SW 1271 (cell line): ENCODE results near the gene SLC22A4.

Experiments
- DNase-seq, 2 experiments: peaks; one replicate each; lab custom pipeline; 2025; lab: John Stamatoyannopoulos, UW

SLC22A4 gene

GRCh38 chr5:132376694-132377641, 82.8 kb downstream of the SLC22A4 start:
- DNase-seq: no peak

GRCh38 chr5:132377738-132378137, 83.5 kb downstream of the SLC22A4 start:
- no peak for DNase-seq

DNA sequence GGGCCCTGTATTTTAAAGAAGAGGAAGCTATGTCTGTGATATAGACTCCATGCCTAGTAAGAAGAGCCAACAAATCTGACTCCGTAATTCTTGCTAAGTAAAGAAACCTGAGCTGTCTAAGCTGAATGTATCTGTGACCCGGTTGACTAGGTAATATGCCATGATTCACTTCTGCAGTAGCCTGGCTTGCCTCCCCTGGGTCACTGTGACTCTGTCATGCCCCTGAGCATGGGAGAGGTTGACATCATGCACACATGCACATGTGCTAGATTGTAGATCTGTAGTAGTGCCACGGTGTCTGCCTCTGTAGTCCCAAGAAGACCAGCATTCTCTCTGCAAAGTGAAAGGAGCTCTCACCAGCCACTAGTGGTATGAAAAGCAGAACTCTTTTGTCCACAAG, 84.4 kb downstream of the SLC22A4 start:
- no peak for DNase-seq

- no peak for DNase-seq
Measured at GRCh38 chr5:132380047-132380446, 85.9 kb downstream of the SLC22A4 start.

DNA sequence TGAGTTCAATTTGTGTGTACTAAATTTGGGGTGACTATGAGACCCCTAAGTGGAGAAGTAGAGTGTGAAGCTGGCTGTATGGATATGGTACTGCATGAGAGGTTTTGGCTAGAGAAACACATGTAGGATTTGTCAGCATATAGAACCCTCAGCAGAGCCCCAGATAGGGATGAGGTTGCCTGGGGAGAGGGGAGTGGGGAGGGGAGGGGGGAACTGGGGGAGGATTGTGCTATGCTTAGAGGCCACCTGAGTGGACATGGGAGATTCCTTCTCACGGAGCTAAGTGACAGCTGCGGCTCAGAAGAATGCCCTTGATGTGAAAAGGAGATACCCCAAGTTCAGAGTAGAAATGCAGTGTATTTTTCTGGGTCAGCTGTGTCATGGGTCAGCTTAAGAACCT, 86.5 kb downstream of the SLC22A4 start:
- no peak for DNase-seq

GRCh38 chr5:132381614-132382013, 87.4 kb downstream of the SLC22A4 start:
- DNase-seq: no peak

DNA sequence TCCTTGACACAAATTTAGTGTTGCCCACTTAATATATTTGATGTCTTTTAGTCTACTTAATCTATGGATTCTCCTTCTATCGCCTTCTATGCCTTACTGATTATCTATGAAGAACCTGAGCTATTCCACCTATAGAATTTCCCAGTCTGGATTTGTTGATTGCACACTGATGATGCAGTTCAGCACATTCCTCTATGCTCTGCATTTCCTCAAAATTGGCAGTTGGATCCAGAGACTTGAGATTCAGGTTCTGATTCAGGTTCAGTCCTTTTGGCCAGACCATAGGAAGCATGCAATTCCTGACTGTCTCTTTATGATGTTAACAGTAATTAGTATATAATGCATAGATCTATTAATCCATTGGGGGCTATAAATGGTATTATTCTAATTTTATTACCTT, 89.1 kb downstream of the SLC22A4 start:
- no peak for DNase-seq

GRCh38 chr5:132383984-132384383, 89.8 kb downstream of the SLC22A4 start:
- DNase-seq: no peak

DNA sequence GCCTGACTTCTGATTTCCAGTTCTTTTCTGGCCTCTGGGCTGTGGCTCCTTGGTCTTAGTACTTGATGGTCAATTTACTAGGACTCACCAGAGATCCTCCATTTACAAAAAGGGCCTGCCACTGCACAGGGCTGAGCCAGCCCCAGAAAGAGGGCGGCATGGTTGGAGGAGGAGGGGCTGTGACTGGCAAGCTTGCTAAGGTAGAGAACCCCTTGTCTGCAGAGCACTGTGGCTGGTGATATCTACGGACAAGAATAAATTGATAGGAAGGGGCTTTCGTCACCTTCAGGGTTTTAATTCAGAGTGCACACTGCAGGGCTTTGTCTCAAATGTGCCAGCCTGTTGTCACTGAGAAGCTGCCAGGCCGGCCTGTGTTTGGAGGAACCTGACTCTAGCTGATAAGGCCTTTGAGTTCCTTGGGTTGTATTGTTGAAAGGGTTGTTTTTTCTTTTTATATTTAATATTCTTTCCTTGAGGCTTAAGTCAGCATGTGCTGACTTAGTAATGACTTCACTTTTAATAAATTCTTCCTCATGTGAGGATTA, 90.4 kb downstream of the SLC22A4 start:
- DNase-seq: no peak

- peak in 1 of 2 experiments; percentile 65 for DNase-seq
Measured at GRCh38 chr5:132385326-132386105, 91.3 kb downstream of the SLC22A4 start.

- DNase-seq: peak in 1 of 2 experiments; percentile 76
Measured at GRCh38 chr5:132386644-132387286, 92.6 kb downstream of the SLC22A4 start.

GRCh38 chr5:132387640-132388117, 93.5 kb downstream of the SLC22A4 start:
- peak; percentile 40 to 76 for DNase-seq

DNA sequence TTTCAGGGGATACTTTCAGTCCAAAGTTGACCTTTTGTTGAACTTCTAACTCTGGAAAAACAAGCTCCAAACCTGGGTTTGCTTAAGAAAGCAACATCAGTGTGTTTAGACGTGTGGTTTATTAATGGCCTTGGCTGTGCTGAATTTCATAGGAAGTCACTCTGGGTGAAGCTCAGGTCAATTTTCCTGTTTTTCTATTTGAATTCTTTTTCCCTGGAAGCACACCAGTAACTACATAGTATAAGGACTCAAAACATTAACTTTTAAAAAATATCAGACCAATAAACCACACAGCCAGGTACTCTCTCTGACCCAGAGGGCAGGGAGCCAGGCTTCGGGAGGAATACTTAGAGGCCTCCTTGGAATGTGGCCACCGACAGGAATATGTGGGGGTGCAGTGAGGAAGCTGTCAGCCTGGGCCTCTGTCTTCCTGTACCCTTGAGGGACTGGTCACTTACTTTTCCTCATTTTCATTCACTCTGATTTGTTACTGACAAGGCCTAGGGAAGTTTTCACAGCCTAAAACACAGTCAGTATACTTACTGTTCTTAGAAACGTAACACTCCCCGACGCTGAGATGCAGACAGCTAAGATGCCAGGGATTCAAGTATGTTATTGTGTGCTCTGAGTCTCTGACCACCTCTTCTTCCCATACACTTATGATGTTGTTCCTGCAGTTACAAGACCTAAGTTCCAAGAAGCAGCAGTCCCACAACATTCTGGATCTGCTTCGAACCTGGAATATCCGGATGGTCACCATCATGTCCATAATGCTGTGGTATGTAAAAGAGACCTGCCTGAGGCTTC, 94.3 kb downstream of the SLC22A4 start:
- peak in 1 of 2 experiments; percentile 28 for DNase-seq

GRCh38 chr5:132389051-132389331, 94.8 kb downstream of the SLC22A4 start:
- DNase-seq: no peak

GRCh38 chr5:132389585-132390286, 95.5 kb downstream of the SLC22A4 start:
- DNase-seq: peak; percentile 97

DNA sequence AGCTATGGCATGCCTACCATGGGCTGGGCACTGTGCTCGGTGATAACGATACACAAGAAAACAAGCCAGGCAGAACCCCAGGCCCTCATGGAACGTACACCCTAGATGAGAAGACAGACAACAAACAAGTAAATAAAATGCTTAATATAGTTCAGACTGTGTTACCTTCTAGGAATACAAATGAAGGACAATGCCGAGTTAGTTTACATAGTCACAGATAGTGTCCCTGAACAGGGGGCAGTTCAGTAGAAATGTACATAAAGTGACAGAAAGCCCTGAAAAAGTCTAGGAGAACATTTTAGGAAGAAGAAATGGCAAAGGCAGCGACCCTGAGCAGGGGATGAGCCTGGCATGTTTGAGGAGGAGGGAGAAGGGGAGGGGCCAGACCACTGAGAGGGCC, 97.1 kb downstream of the SLC22A4 start:
- no peak for DNase-seq

DNA sequence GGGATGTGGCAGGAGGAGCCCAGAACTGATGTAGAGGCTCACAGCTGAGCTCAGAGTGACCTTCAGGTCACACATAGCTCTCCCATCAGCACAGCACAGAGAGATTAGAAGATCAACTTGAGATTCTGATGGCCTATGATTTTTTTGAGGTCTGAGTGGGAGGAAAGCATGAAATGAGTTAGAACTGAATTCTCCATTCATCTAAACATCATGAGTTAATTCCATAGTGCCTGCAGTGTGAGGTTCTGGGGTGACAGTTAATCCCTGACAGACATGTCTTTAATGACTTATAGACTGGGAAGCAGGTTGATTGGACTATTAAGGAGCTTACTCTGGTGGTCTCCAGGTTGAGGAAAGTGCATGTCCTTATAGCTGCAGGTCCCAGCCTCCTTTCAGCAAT, 97.7 kb downstream of the SLC22A4 start:
- no peak for DNase-seq

GRCh38 chr5:132392411-132392810, 98.2 kb downstream of the SLC22A4 start:
- DNase-seq: no peak

- DNase-seq: no peak
Measured at GRCh38 chr5:132392978-132393825, 99.0 kb downstream of the SLC22A4 start.
